Measurements from ENCODE around the gene PLCB1.
A peak's percentile ranks its signal among the peaks of the same experiment; 100 is the strongest.

Gene PLCB1

DNA sequence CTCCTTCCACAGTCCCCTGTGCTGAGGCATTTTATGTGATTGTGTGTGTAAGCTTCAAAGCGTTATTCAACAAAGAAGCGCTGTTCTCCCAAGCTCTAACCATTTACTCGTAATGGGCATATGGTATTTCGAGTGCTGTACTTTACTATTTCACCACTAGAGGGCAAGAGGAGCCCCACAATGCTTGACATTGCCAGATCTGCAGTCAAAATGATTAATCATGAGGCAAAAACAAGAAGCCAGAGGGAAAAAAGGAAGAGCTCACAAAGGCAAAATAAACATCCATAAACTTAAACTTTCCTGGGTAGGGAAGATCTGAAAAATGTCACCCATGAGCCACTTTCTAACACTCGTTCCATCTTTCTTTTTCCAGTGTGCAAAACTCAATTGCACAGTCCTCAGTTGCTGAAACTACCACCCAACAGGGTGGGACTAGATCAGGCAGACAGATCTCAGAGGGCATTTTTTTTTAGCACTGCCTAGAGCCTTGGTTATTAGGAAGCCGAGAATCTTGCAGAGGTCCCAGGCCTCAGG lies 721.8 kb downstream of the PLCB1 start:
- peak; percentile 78 for DNase-seq

DNA sequence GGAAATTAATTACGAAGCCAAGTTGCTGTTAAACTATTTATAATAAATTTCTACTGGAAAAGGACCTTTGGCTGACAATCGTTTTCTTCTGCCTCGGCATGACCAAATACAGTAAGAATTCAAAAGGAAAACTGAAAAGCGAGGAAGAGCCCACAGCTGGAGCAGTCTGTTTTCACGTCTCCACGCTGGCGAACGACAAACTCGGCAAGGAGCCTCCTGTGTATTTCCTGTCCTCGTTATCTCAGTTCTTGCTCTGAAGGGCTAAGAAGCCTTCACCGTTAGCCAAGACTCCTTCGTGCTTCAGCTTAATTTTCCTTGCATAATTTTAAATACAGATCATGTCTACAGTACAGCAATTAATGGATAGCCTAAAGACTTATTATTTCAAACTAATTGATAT lies 722.5 kb downstream of the PLCB1 start:
- DNase-seq: peak; percentile 56

- DNase-seq: peak; percentile 66
These were observed 723.2 kb downstream of the PLCB1 start for GRCh38 chr20:8855315-8855714.

- no peak for DNase-seq
These were observed 724.6 kb downstream of the PLCB1 start for GRCh38 chr20:8856668-8857067.

- peak; percentile 10 for DNase-seq
These were observed 726.2 kb downstream of the PLCB1 start for GRCh38 chr20:8858181-8858787.

DNA sequence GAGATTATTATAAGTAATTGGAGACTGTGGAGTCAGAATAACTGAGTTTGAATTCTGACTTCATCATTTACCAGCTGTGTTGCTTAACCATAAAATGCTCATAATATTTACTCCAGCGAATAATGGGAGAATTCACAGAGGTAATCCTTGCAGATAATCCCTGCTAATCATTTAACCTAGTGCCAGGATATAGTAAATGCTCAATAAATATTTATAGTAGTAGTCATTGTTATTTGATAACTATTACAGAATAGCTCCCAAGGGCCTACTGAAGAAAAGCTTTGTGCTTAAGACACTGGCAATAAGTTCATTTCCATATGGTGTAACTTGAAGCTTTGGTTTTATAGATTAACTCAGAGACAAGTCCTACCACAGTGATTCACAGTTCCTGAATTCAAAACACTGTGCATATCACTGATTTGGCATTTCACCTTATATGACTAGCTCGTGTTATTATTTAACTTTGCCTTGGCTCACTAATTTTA lies 728.0 kb downstream of the PLCB1 start:
- peak; percentile 95 for DNase-seq

GRCh38 chr20:8862092-8862491 lies 730.0 kb downstream of the PLCB1 start:
- DNase-seq: no peak

DNA sequence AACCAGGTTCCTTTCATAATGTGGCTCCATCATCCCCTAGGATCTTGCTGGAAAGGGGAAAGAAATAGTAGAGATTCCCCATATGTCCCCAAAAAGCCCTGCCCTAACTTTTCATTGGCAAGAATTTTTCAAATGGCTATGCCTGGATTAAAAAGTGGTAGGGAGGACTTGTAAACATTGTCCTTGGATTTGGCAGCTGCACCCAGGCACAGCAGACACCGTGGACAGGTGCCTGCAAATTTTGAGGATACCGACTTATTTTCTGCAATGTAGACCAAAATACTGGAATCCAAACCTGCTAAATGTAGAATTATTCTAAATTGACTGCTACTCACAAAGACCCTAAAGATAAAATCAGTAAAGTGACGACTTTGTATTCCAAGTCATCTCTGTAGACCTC lies 733.6 kb downstream of the PLCB1 start:
- no peak for DNase-seq

GRCh38 chr20:8867038-8867740 lies 735.1 kb downstream of the PLCB1 start:
- DNase-seq: no peak

GRCh38 chr20:8870652-8871051 lies 738.6 kb downstream of the PLCB1 start:
- DNase-seq: no peak

GRCh38 chr20:8874437-8874836 lies 742.4 kb downstream of the PLCB1 start:
- DNase-seq: no peak

DNA sequence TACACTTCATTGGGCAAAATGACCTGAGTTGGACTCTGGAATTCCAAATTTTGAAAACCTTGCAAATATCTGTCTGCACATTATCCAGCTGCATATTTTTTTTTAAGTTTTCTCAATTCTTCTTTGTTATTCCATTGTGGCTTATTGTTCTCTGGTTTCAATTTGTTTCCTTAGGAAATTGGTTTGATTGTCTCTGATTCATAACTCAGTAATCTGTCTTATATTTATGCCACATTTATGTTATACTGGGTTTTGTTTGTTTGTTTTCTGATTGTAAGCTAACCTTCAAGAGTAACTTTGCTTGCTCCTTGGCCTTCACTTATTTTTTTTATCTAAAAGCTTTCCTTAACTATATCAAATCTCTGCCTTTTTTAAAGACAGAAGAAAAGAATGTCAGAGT lies 743.5 kb downstream of the PLCB1 start:
- no peak for DNase-seq

DNA sequence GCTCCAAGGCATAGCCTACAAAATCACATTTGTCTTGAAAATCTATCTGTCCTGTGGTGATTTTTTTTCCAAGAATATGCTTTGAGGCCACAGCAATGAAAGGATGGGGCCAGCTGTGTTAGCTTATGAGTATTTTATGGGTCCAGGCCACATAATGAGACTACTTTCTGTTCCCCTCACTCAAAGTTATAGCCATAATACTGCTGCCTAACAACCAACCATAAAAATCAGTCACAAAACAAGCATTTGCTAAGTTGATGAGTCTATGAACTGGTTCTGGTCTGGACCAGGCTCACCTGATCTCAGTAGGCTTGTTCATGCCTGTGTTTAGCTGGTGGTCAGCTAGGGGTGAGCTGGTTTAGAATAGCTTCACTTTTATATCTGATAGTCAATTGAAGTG lies 744.3 kb downstream of the PLCB1 start:
- DNase-seq: no peak

- no peak for DNase-seq
These were observed 745.2 kb downstream of the PLCB1 start for GRCh38 chr20:8877294-8877693.

GRCh38 chr20:8879669-8880068 lies 747.6 kb downstream of the PLCB1 start:
- no peak for DNase-seq

GRCh38 chr20:8880085-8880853 lies 748.2 kb downstream of the PLCB1 start:
- DNase-seq: no peak

DNA sequence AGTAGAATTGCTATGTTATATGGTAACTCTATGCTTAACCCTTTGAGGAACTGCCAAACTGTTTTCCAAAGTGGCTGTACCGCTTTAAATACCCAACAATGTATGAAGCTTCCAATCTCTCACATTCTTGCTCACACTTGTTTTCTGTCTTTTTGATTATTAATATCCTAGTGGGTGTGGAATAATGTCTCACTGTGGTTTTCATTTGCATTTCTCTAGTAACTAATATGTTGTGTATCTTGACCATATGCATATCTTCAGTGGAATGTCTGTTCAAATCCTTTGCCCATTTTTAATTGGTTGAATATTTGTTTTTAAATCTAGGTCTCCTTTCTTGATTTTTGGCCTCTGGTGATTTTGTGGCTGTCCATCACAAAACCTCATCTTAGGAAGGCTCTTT lies 759.0 kb downstream of the PLCB1 start:
- DNase-seq: no peak

GRCh38 chr20:8895472-8895871 lies 763.4 kb downstream of the PLCB1 start:
- DNase-seq: no peak

GRCh38 chr20:8898823-8899222 lies 766.8 kb downstream of the PLCB1 start:
- no peak for DNase-seq

- peak; percentile 3 for DNase-seq
These were observed 769.4 kb downstream of the PLCB1 start for GRCh38 chr20:8901237-8902025.

- DNase-seq: no peak
These were observed 771.9 kb downstream of the PLCB1 start for GRCh38 chr20:8903655-8904605.

All from fibroblast of skin of abdomen (primary cell).